Keratinocyte (primary cell): Measurements from ENCODE around the gene LSM4.

Experiments used
- CTCF ChIP-seq, 3 experiments: IDR thresholded peaks in 1 of 3; conservative IDR thresholded peaks in 1 of 3; optimal IDR thresholded peaks in 1 of 3; 2 replicates in 2 of 3; 3 replicates in 1 of 3; pipeline versions ENCODE3 to v1.5.1; 2011; ENCODE audit warnings: low read length in 3 of 3, mild to moderate bottlenecking in 3 of 3, moderate library complexity in 2 of 3, control low read depth in 1 of 3, inconsistent platforms in 1 of 3; ENCODE audit not compliant: insufficient read depth in 2 of 3; ENCODE audit errors: extremely low read depth in 1 of 3
- EZH2 ChIP-seq: IDR thresholded peaks from one replicate; pipeline ENCODE4 v1.6.1; 2012; ENCODE audit warnings: inconsistent platforms, mild to moderate bottlenecking, low read length, moderate library complexity

- TF ChIP-seq CTCF (optimal IDR thresholded peaks at IDR 0.05 in 1 of 3, IDR thresholded peaks at IDR 0.05 in 1 of 3, conservative IDR thresholded peaks at IDR 0.05 in 1 of 3; ENCODE audit: extremely low read depth in 1 of 3, insufficient read depth in 2 of 3, low read length in 3 of 3) (no peak), EZH2 (no peak)
Measured at GRCh38 chr19:18340190-18340989, 17.5 kb upstream of the LSM4 start, which contains the start of gene PGPEP1.
